ENCODE measurements around the gene FYN.

DNA sequence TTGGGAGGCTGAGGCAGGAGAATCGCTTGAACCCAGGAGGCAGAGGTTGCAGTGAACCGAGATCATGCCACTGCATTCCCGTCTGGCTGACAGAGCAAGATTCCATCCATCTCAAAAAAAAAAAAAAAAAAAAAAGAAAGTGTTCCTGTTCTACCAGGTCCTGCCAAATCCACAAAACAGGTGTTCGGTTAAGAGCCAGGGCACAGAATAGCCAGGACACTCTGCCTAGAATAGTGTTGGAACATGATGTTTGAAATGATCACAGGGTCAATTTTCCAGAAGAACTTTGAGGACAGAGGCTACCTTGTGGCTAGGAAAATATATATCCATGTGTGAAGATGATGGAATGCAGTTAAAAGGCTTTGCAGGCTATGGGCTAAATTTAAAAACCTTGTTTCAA lies 203.9 kb downstream of the FYN start:
- TF ChIP-seq EZH2 (IDR thresholded peaks at IDR 0.05; ENCODE audit: low read depth, low read length, severe bottlenecking), result no peak
- TF ChIP-seq, protein P1, sequence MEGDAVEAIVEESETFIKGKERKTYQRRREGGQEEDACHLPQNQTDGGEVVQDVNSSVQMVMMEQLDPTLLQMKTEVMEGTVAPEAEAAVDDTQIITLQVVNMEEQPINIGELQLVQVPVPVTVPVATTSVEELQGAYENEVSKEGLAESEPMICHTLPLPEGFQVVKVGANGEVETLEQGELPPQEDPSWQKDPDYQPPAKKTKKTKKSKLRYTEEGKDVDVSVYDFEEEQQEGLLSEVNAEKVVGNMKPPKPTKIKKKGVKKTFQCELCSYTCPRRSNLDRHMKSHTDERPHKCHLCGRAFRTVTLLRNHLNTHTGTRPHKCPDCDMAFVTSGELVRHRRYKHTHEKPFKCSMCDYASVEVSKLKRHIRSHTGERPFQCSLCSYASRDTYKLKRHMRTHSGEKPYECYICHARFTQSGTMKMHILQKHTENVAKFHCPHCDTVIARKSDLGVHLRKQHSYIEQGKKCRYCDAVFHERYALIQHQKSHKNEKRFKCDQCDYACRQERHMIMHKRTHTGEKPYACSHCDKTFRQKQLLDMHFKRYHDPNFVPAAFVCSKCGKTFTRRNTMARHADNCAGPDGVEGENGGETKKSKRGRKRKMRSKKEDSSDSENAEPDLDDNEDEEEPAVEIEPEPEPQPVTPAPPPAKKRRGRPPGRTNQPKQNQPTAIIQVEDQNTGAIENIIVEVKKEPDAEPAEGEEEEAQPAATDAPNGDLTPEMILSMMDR (IDR thresholded peaks at IDR 0.05; ENCODE audit: control extremely low read depth in 1 of 3, insufficient read depth in 1 of 3, low read depth in 1 of 3, low read length in 3 of 3), result no peak
- TF ChIP-seq EP300 (IDR thresholded peaks at IDR 0.05; ENCODE audit: borderline replicate concordance in 1 of 2, low read depth in 2 of 2, low read length in 2 of 2), result no peak
- TF ChIP-seq CREB1 (IDR thresholded peaks at IDR 0.05), result no peak
- TF ChIP-seq RXRA (IDR thresholded peaks at IDR 0.05; ENCODE audit: insufficient read depth, low read depth, low read length), result no peak
- TF ChIP-seq JUN (IDR thresholded peaks at IDR 0.05; ENCODE audit: low read depth, low read length), result no peak
- no peak for TF ChIP-seq SP2 (IDR thresholded peaks at IDR 0.05; ENCODE audit: low read length)
